ENCODE measurements around the gene TPST1. TPM values are rescaled to one million over a fixed set of nuclear protein-coding genes. Genes with fewer than 3 reads are reported as not detected.

Gene TPST1
- total RNA-seq, 1 experiment from 2014 or later: 15.9 TPM

DNA sequence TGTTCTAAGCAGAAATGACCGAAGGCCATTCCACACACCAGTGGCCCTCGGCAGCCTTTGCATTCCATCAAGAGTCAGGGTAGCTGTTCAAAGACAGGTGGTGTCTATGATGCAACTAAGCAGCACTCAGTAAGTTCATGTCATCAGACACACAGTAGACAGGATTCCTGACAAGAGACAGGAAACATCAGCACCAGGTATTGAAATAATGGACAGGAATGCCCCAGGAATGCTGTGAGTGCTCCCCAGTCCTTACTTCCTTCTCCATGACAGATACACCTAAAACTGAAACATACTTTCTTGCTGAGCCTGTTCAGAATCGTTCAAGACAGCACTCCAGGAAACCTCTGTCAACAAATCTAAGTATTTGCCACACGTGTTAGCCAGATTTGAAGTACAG is 204.4 kb downstream of the TPST1 start:
- H3K4ac ChIP-seq (ENCODE audit: low read depth, low read length): no peak overlapping the region
- peaks cover 12% of the 10 kb centered on the region for H3K27me3 Mint-ChIP-seq (ENCODE audit: low read depth)
- TF ChIP-seq, protein P1, sequence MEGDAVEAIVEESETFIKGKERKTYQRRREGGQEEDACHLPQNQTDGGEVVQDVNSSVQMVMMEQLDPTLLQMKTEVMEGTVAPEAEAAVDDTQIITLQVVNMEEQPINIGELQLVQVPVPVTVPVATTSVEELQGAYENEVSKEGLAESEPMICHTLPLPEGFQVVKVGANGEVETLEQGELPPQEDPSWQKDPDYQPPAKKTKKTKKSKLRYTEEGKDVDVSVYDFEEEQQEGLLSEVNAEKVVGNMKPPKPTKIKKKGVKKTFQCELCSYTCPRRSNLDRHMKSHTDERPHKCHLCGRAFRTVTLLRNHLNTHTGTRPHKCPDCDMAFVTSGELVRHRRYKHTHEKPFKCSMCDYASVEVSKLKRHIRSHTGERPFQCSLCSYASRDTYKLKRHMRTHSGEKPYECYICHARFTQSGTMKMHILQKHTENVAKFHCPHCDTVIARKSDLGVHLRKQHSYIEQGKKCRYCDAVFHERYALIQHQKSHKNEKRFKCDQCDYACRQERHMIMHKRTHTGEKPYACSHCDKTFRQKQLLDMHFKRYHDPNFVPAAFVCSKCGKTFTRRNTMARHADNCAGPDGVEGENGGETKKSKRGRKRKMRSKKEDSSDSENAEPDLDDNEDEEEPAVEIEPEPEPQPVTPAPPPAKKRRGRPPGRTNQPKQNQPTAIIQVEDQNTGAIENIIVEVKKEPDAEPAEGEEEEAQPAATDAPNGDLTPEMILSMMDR (conservative IDR thresholded peaks at IDR 0.05): no peak
- H2AK5ac ChIP-seq (ENCODE audit: insufficient read length, low read length): no peak overlapping the region
- H3K56ac ChIP-seq (ENCODE audit: insufficient read length, low read depth, low read length): no peak overlapping the region
- H2BK15ac ChIP-seq (ENCODE audit: low read depth, low read length): no peak overlapping the region
- no peaks in the 10 kb centered on the region for H3K9me3 ChIP-seq (ENCODE audit: control insufficient read depth, low read depth, low read length)
- no peaks in the 10 kb centered on the region; the same call in 1 of the 2 replicates for H3K4me1 ChIP-seq (ENCODE audit: insufficient read depth, low read length)
- WGBS (ENCODE audit: extremely low coverage, insufficient read length, low lambda C conversion rate): no CpG with 5 or more reads among the region's 4 CpGs
- peaks cover 0 to 4% (median 0%) of the 10 kb centered on the region in 3 experiments; a peak in 3 of 7 replicates for H3K36me3 Mint-ChIP-seq (ENCODE audit: insufficient read depth in 1 of 3, low read depth in 3 of 3)
- H3K23ac ChIP-seq (ENCODE audit: insufficient read length, low read depth, low read length): no peak overlapping the region
- no peak overlapping the region for H3K9ac ChIP-seq (ENCODE audit: extremely low read depth, insufficient read length, low read length)
- H3K27ac Mint-ChIP-seq: no peak overlapping the region; a peak in 1 of 7 replicates
- H2BK20ac ChIP-seq (ENCODE audit: low read depth, low read length, poor library complexity, severe bottlenecking): no peak overlapping the region
- no peaks in the 10 kb centered on the region; the same call in 1 of the 2 replicates for H3K27me3 ChIP-seq (ENCODE audit: insufficient read depth, low read length)
- no peak overlapping the region for H4K8ac ChIP-seq (replicated peaks; ENCODE audit: insufficient read length, low read depth, low read length)
- no peak overlapping the region for H2BK120ac ChIP-seq (ENCODE audit: low read depth, low read length, poor library complexity, severe bottlenecking)
- H3K4me2 ChIP-seq (ENCODE audit: insufficient read depth, insufficient read length, low read length): no peak overlapping the region
- no peak overlapping the region for H3K14ac ChIP-seq (ENCODE audit: insufficient read depth, low read length)
- peaks cover 3 to 5% of the 10 kb centered on the region in 2 experiments; a peak in 3 of 5 replicates for H3K9me3 Mint-ChIP-seq
- peaks cover 6 to 7% of the 10 kb centered on the region in 2 experiments; a peak in 3 of 4 replicates for H3K4me1 Mint-ChIP-seq
- H4K20me1 ChIP-seq (ENCODE audit: control insufficient read depth, insufficient read depth, insufficient read length): no peaks in the 10 kb centered on the region
- no peaks in the 10 kb centered on the region for H3K79me1 ChIP-seq (ENCODE audit: insufficient read depth, low read depth, low read length, poor library complexity, severe bottlenecking)
- no peak overlapping the region for H4K91ac ChIP-seq (ENCODE audit: insufficient read length, low read depth, low read length)
- no peaks in the 10 kb centered on the region for H3K23me2 ChIP-seq (ENCODE audit: insufficient read length, low read depth, low read length, poor library complexity, severe bottlenecking)
- no peaks in the 10 kb centered on the region for H3K79me2 ChIP-seq (ENCODE audit: insufficient read depth, low read length)
- no peak overlapping the region for H3K4me3 Mint-ChIP-seq
- no peak overlapping the region for H3K27ac ChIP-seq (ENCODE audit: insufficient read length, low read depth, low read length)
- H3T11ph ChIP-seq (ENCODE audit: low read length): no peak overlapping the region
- H4K5ac ChIP-seq (ENCODE audit: insufficient read length, low read depth, low read length): no peak overlapping the region
- no peak overlapping the region for H3K18ac ChIP-seq (ENCODE audit: insufficient read length, low read depth, low read length)
- no peak overlapping the region for H2BK5ac ChIP-seq (ENCODE audit: insufficient read length, low read length)
- no peak overlapping the region for H2AFZ ChIP-seq (ENCODE audit: low read length)
- DNase-seq: no peak
- no peak overlapping the region for H2BK12ac ChIP-seq (ENCODE audit: insufficient read length, low read depth, low read length)

Other genes with a start within 250 kb of the TPST1 start
- gene GUSB, start 223.1 kb upstream of the TPST1 start, total RNA-seq (2021): 62.0 and 63.4 TPM in 2 replicates
- 30.7 and 31.9 TPM in 2 replicates for gene ASL, start 129.5 kb upstream of the TPST1 start, total RNA-seq (2021)
- 37.9 and 39.0 TPM in 2 replicates for gene CRCP, start 90.5 kb upstream of the TPST1 start, total RNA-seq (2021)